Measurements from ENCODE around the gene ADARB2. TPM values are rescaled to one million over a fixed set of nuclear protein-coding genes. Genes with fewer than 3 reads are reported as not detected.

Gene ADARB2
- total RNA-seq, 4 donors from 2014 or later: 2.0 to 9.9 (median 5.1) TPM

DNA sequence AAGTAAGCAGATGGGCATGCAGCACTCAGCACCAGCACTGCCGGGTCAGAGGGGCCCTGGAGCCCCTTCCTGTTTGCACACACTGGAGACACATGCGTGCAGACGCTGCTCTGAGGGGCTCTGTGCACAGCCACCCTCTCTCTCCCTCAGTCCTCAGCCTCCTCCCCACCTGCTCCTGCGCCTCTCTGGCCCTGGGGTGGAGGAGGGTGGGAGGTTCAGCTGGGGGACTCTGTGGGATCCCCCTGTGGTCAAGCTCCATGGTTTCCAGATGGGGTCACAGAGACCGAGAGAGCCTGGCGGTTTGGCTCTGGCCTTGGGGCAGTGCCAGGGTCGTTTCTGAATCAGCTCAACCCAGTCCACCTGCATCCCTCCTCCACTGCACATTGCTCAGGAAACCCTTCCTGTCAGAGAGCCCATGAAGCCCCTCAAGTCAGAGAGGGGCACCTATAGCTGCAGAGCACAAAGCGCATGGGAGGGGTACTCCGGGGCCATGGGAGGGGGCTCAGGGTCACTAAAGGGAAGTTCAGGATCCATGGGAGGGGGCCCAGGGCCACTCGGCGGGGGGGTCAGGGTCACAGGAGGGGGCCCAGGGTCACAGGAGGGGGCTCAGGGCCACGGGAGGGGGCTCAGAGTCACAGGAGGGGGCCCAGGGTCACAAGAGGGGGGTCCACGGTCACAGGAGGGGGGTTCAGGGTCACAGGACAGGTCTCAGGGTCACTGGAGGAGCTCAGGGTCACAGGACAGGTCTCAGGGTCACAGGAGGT is 161.7 kb downstream of the ADARB2 start:
- H3K4me1 ChIP-seq: no peaks in the 10 kb centered on the region
- no peak overlapping the region for H3K27ac ChIP-seq
- no peaks in the 10 kb centered on the region for H3K27me3 ChIP-seq
- peak in 1 of 3 donors; percentile 31 for DNase-seq
- H3K4me3 ChIP-seq: no peak overlapping the region
- no peaks in the 10 kb centered on the region for H3K36me3 ChIP-seq
- TF ChIP-seq, protein P1, sequence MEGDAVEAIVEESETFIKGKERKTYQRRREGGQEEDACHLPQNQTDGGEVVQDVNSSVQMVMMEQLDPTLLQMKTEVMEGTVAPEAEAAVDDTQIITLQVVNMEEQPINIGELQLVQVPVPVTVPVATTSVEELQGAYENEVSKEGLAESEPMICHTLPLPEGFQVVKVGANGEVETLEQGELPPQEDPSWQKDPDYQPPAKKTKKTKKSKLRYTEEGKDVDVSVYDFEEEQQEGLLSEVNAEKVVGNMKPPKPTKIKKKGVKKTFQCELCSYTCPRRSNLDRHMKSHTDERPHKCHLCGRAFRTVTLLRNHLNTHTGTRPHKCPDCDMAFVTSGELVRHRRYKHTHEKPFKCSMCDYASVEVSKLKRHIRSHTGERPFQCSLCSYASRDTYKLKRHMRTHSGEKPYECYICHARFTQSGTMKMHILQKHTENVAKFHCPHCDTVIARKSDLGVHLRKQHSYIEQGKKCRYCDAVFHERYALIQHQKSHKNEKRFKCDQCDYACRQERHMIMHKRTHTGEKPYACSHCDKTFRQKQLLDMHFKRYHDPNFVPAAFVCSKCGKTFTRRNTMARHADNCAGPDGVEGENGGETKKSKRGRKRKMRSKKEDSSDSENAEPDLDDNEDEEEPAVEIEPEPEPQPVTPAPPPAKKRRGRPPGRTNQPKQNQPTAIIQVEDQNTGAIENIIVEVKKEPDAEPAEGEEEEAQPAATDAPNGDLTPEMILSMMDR (IDR thresholded peaks at IDR 0.05): no peak
- no peak for TF ChIP-seq POLR2A (IDR thresholded peaks at IDR 0.05)
- H3K9me3 ChIP-seq: no peaks in the 10 kb centered on the region

DNA sequence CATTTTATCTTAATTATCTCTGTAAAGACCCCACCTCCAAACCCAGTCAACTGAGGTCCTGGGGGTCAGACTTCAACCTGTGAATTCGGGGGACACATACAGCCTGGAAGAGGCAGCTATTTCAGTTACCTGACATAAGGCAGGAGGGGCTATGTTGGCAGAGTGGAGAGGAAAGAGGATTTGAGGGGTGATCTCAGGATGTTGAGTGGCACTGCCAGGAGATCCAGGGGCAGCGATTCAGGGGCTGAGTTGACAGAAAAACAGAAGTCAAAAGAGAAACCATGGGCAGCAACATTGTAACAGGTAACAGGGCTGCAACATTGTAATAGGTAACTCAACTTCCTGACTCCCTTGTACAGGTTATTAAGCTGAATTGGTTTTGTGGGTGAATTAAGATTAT is 162.6 kb downstream of the ADARB2 start:
- no peak for TF ChIP-seq POLR2A (IDR thresholded peaks at IDR 0.05)
- TF ChIP-seq, protein P1 (IDR thresholded peaks at IDR 0.05): no peak
- H3K36me3 ChIP-seq: no peaks in the 10 kb centered on the region
- H3K9me3 ChIP-seq: no peaks in the 10 kb centered on the region
- no peak for DNase-seq
- H3K27ac ChIP-seq: no peak overlapping the region
- no peaks in the 10 kb centered on the region for H3K4me1 ChIP-seq
- no peak overlapping the region for H3K4me3 ChIP-seq
- no peaks in the 10 kb centered on the region for H3K27me3 ChIP-seq

DNA sequence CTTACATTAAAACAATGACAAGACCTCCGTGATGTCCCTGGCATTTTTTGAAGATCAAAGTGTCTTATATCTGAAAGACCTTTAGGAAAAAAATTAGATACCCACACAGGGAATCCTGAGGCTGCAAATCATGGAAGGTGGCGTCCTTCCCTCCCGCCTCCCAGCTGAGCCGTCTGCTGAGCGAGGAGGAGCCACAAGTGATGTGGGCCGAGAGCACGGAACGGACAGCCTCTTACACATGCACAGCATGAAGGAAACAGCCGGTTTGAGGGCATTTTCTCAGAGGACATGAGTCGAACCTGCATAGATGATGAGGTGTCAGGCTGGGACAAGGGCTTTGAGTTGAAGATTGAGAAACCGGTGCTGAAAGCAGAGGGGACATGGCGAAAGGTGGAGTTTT is 163.3 kb downstream of the ADARB2 start:
- no peaks in the 10 kb centered on the region for H3K4me1 ChIP-seq
- H3K9me3 ChIP-seq: no peaks in the 10 kb centered on the region
- no peak overlapping the region for H3K4me3 ChIP-seq
- TF ChIP-seq, protein P1 (IDR thresholded peaks at IDR 0.05): no peak
- no peak for TF ChIP-seq POLR2A (IDR thresholded peaks at IDR 0.05)
- H3K27ac ChIP-seq: no peak overlapping the region
- H3K27me3 ChIP-seq: no peaks in the 10 kb centered on the region
- DNase-seq: peak in 1 of 3 donors; percentile 19
- no peaks in the 10 kb centered on the region for H3K36me3 ChIP-seq

DNA sequence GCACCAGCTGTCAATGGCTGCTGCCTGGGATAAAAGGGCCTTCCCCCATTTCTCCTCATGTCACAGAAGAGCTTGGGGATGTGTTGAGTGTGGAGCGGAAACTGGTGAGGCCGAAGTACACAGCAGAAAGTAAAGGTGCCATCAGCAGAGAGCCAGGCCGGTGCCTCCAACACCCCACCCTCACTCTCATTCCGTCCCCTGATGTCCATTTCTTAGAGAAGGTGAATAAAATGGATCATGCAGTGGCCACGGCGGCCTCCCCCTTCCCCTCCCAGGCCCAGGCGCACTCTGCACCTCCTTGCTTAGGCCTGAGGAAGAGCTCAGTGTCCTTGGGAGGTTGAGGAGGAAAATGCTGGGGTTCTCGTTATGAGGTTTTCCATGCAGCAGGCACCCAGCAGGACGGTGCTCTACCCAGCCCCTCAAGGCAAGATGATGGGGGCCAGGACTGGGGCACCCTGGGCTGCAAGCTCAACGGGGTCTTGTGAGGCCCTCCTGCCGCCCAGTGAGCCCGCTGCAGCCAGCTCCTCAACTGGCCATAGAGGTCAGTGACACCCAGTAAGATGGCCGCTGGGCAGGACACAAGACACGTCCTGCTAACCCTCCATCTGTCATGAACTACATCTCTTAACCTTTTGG is 163.9 kb downstream of the ADARB2 start:
- Histone ChIP-seq H3K4me3 (no peak overlapping the region), H3K36me3 (no peaks in the 10 kb centered on the region), H3K27me3 (no peaks in the 10 kb centered on the region), H3K9me3 (no peaks in the 10 kb centered on the region), H3K4me1 (no peaks in the 10 kb centered on the region), H3K27ac (no peak overlapping the region)
- TF ChIP-seq POLR2A (IDR thresholded peaks at IDR 0.05): no peak
- TF ChIP-seq, protein P1 (IDR thresholded peaks at IDR 0.05): no peak
- peak in 1 of 3 donors; percentile 15 for DNase-seq

DNA sequence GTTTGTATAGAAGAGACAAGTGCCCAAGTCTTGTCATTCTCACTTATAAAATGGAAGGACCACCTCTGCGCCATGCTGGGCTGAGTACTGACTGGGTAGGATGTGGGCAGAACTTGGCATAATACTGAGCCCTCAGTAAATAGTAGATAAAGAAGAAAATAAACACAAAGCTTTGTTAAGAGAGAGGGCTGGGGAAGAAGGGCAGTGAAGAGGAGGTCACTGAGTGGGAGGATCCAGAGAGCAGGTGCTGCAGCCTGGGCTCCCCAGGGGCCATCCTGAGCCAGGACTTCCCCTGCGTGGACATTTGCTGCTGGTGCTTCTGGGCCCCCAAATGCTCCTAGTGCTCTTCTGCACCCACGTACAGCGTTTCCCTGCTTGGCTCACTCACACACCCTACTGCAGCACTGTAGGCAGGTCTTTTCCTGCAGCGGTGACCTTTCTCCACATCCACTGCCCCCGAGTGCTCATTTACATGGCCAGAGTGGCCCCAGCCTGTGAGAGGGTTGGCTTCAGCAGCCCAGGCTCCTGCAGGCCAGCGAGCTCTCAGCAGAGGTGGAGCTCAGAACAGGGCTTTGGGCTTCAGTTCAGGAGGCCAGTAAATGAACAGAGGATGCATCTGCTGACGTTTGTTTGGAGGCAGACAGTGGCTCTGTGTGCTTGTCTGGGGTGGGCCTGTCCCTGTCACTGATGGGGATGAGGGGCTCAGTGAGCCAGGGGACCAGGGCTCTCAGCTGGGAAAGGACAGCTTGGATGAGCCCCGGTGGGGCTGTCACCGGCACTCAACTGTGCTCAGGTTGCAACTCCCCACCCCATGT is 164.6 kb downstream of the ADARB2 start:
- TF ChIP-seq POLR2A (IDR thresholded peaks at IDR 0.05): no peak
- TF ChIP-seq, protein P1 (IDR thresholded peaks at IDR 0.05): no peak
- H3K9me3 ChIP-seq: no peaks in the 10 kb centered on the region
- no peak overlapping the region for H3K4me3 ChIP-seq
- no peaks in the 10 kb centered on the region for H3K4me1 ChIP-seq
- no peaks in the 10 kb centered on the region for H3K27me3 ChIP-seq
- peak in 1 of 3 donors; percentile 25 for DNase-seq
- H3K36me3 ChIP-seq: no peaks in the 10 kb centered on the region
- H3K27ac ChIP-seq: no peak overlapping the region

Data from Peyer's patch (tissue), 4 donors.